Dermis blood vessel endothelial cell (primary cell): ENCODE results near the gene HGS. TPM values are rescaled to one million over a fixed set of nuclear protein-coding genes. Genes with fewer than 3 reads are reported as not detected.

Source experiments
- DNase-seq: peaks from one replicate; pipeline ENCODE4 v3.0.0; 2010
- total RNA-seq: library from RNA; depleted of rRNA; stranded (reverse); fragments of >200 nt; gene quantifications from 2 replicates; pipeline ENCODE4 v1.2.3, GENCODE V29; 2014

The HGS gene
- total RNA-seq, 1 donor from 2014 or later, result 59.7 TPM

GRCh38 chr17:81686614-81687013 is 2.8 kb downstream of the HGS start:
- no peak for DNase-seq

GRCh38 chr17:81687770-81688541 is 4.1 kb downstream of the HGS start:
- DNase-seq, result no peak

GRCh38 chr17:81688616-81689015 is 4.8 kb downstream of the HGS start:
- DNase-seq, result no peak

- DNase-seq, result no peak
Measured at GRCh38 chr17:81690066-81690465, 6.3 kb downstream of the HGS start.

GRCh38 chr17:81690549-81690948 is 6.7 kb downstream of the HGS start:
- DNase-seq, result no peak

- no peak for DNase-seq
Measured at GRCh38 chr17:81691196-81691595, 7.4 kb downstream of the HGS start.

GRCh38 chr17:81691608-81692007 is 7.8 kb downstream of the HGS start:
- no peak for DNase-seq

GRCh38 chr17:81693509-81694210 is 9.8 kb downstream of the HGS start:
- DNase-seq, result no peak

- no peak for DNase-seq
Measured at GRCh38 chr17:81694810-81695209, 11.0 kb downstream of the HGS start.

- DNase-seq, result no peak
Measured at GRCh38 chr17:81695211-81695610, 11.4 kb downstream of the HGS start.

- DNase-seq, result no peak
Measured at GRCh38 chr17:81695801-81696200, 12.0 kb downstream of the HGS start.

- DNase-seq, result no peak
Measured at GRCh38 chr17:81696218-81696941, 12.6 kb downstream of the HGS start.

- DNase-seq, result no peak
Measured at GRCh38 chr17:81697261-81698044, 13.6 kb downstream of the HGS start.

- no peak for DNase-seq
Measured at GRCh38 chr17:81700353-81701287, 16.8 kb downstream of the HGS start.

GRCh38 chr17:81701288-81702071 is 17.7 kb downstream of the HGS start:
- DNase-seq, result peak; percentile 14

- DNase-seq, result peak; percentile 96
Measured at GRCh38 chr17:81702934-81703746, 19.3 kb downstream of the HGS start, which contains the start of gene MRPL12. Gene MRPL12 (plus strand): TSS chr17:81703367. CDS start chr17:81703502, 135 bp downstream.

- DNase-seq, result peak; percentile 14
Measured at GRCh38 chr17:81703747-81704654, 20.2 kb downstream of the HGS start.

- no peak for DNase-seq
Measured at GRCh38 chr17:81705518-81706231, 21.9 kb downstream of the HGS start.
